ENCODE results near the gene ELFN1.

- no peak for TF ChIP-seq POLR2A (IDR thresholded peaks at IDR 0.05)
- no peak for TF ChIP-seq POLR2AphosphoS5 (IDR thresholded peaks at IDR 0.05)
These were observed 15.0 kb downstream of the ELFN1 start for GRCh38 chr7:1685000-1685624.
